Glutamatergic neuron (in vitro differentiated cells): ENCODE measurements around the gene MARCHF9. TPM values are rescaled to one million over a fixed set of nuclear protein-coding genes. Genes with fewer than 3 reads are reported as not detected.

Experiments used
- DNase-seq: peaks from one replicate; pipeline ENCODE4 v3.0.0; 2022
- H3K27ac Mint-ChIP-seq: one replicate; pipeline ENCODE4 v1.8.0; 2020; ENCODE audit warnings: mild to moderate bottlenecking, mixed read lengths, inconsistent platforms; ENCODE audit not compliant: unreplicated experiment
- H3K27me3 Mint-ChIP-seq: one replicate; pipeline ENCODE4 v1.8.0; 2020; ENCODE audit warnings: mild to moderate bottlenecking, moderate library complexity, mixed read lengths, inconsistent platforms; ENCODE audit not compliant: unreplicated experiment
- H3K36me3 Mint-ChIP-seq: one replicate; pipeline ENCODE4 v1.8.0; 2020; ENCODE audit warnings: mild to moderate bottlenecking, mixed read lengths, inconsistent platforms; ENCODE audit not compliant: unreplicated experiment
- H3K4me1 Mint-ChIP-seq: one replicate; pipeline ENCODE4 v1.8.0; 2020; ENCODE audit warnings: mild to moderate bottlenecking, low read depth, mixed read lengths, inconsistent platforms; ENCODE audit not compliant: unreplicated experiment
- H3K4me3 Mint-ChIP-seq: one replicate; pipeline ENCODE4 v1.8.0; 2020; ENCODE audit warnings: mild to moderate bottlenecking, mixed read lengths, inconsistent platforms; ENCODE audit not compliant: unreplicated experiment
- H3K9me3 Mint-ChIP-seq: one replicate; pipeline ENCODE4 v1.8.0; 2020; ENCODE audit warnings: mild to moderate bottlenecking, moderate library complexity, mixed read lengths, inconsistent platforms; ENCODE audit not compliant: unreplicated experiment
- total RNA-seq: library from RNA; stranded (reverse); fragmentation: NEBNext Ultra II Directional; extraction: Animal tissue kit (Norgen Biotek cat#: 25700); gene quantifications from one replicate; pipeline ENCODE4 v1.2.1, GENCODE V29; 2021; ENCODE audit not compliant: unreplicated experiment
- TF ChIP-seq, protein P1 (sequence below): fragments of 200-600 bp; sonication (generic); IDR thresholded peaks from one replicate; pipeline ENCODE4 v1.5.0; 2021; ENCODE audit not compliant: partially characterized antibody, unreplicated experiment

MARCHF9 gene
- total RNA-seq, 1 donor from 2014 or later = 26.7 TPM

DNA sequence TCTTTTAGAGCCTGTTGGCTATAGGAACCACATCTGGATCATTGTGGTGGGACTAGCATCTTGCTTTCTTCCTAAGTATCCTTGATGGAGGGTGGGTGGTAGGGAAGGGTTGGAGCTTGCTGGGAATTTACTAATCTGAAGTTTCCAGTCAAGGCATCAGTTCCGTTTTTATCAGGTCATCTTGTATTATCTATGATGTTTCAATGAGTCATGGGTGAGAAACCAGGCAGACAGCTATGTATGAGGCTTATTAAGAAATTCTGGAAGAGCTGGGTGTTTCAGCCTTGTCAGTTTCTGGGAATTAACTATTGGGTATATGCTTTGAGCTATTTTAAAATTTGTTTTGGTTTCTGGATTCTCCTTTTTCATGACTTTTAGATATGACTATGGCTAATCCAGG lies 39.0 kb downstream of the MARCHF9 start:
- H3K27me3 Mint-ChIP-seq = peaks cover 2% of the 10 kb centered on the region
- DNase-seq = no peak
- H3K4me3 Mint-ChIP-seq = no peak overlapping the region
- TF ChIP-seq, protein P1, sequence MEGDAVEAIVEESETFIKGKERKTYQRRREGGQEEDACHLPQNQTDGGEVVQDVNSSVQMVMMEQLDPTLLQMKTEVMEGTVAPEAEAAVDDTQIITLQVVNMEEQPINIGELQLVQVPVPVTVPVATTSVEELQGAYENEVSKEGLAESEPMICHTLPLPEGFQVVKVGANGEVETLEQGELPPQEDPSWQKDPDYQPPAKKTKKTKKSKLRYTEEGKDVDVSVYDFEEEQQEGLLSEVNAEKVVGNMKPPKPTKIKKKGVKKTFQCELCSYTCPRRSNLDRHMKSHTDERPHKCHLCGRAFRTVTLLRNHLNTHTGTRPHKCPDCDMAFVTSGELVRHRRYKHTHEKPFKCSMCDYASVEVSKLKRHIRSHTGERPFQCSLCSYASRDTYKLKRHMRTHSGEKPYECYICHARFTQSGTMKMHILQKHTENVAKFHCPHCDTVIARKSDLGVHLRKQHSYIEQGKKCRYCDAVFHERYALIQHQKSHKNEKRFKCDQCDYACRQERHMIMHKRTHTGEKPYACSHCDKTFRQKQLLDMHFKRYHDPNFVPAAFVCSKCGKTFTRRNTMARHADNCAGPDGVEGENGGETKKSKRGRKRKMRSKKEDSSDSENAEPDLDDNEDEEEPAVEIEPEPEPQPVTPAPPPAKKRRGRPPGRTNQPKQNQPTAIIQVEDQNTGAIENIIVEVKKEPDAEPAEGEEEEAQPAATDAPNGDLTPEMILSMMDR = no peak
- H3K36me3 Mint-ChIP-seq = no peaks in the 10 kb centered on the region
- H3K9me3 Mint-ChIP-seq = no peaks in the 10 kb centered on the region
- H3K4me1 Mint-ChIP-seq = no peaks in the 10 kb centered on the region
- H3K27ac Mint-ChIP-seq = no peak overlapping the region

DNA sequence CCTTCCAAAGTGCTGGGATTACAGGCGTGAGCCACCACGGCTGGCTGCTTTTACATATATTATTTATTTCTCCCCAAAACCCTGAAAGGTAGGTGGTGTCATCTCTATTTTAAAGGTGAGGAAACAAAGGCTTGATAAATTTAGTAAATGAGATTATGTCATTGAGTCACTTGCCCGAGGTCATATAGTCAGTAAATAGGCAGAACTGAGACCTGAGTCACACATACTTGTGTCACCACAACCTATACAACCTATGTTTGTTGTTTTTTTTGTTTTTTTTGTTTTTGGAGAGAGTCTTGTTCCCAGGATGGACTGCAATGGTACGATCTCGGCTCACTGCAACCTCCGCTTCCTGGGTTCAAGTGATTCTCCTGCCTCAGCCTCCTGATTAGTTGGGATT lies 40.5 kb downstream of the MARCHF9 start:
- Mint-ChIP-seq H3K36me3 (no peaks in the 10 kb centered on the region), H3K27me3 (peaks cover 2% of the 10 kb centered on the region), H3K27ac (no peak overlapping the region), H3K4me1 (no peaks in the 10 kb centered on the region), H3K9me3 (no peaks in the 10 kb centered on the region), H3K4me3 (no peak overlapping the region)
- TF ChIP-seq, protein P1 = no peak
- DNase-seq = no peak

DNA sequence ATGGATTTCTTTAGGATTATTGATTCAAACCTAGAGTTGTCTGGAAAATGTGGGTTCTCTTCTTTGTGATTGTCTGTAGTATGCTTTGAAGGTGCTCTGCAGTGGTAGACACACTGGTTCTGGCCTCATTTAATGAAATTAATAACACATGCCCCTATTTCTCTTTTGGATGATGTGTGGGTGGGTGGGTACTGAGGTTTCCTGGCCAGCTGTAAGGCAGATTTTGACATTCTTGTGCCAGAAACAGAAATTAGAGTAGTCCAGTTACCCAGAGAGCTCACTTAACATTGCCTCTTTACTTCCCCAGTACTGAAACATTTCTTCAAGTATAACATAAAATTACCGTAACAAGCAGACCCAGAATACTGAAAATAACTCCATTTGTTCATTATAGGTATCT lies 42.1 kb downstream of the MARCHF9 start:
- DNase-seq = no peak
- Mint-ChIP-seq H3K9me3 (no peaks in the 10 kb centered on the region), H3K27ac (no peak overlapping the region), H3K4me3 (no peak overlapping the region), H3K4me1 (no peaks in the 10 kb centered on the region), H3K27me3 (peaks cover 2% of the 10 kb centered on the region), H3K36me3 (no peaks in the 10 kb centered on the region)
- TF ChIP-seq, protein P1 = no peak

DNA sequence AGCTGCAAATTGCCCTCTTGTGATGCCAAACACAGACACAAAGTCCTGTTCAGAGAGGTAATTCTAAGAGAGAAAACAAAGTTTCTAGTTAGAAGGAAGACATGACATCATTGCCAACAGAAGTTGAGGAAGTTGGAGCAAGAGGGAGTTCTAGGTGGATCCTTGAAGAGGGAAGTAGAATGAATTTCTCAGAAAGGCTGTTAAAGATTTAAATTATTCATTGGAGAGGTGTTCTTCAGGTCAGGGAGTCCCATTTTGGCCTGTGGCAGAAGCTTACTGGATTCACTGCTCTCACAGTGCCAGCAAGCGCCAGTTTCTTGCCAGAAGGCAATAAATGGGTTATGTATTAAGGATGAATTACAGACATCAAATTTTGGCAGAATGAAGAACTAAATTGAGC lies 43.0 kb downstream of the MARCHF9 start:
- H3K27ac Mint-ChIP-seq = no peak overlapping the region
- H3K4me1 Mint-ChIP-seq = no peaks in the 10 kb centered on the region
- no peaks in the 10 kb centered on the region for H3K36me3 Mint-ChIP-seq
- no peak overlapping the region for H3K4me3 Mint-ChIP-seq
- peaks cover 2% of the 10 kb centered on the region for H3K27me3 Mint-ChIP-seq
- no peaks in the 10 kb centered on the region for H3K9me3 Mint-ChIP-seq
- no peak for DNase-seq
- TF ChIP-seq, protein P1 = no peak

DNA sequence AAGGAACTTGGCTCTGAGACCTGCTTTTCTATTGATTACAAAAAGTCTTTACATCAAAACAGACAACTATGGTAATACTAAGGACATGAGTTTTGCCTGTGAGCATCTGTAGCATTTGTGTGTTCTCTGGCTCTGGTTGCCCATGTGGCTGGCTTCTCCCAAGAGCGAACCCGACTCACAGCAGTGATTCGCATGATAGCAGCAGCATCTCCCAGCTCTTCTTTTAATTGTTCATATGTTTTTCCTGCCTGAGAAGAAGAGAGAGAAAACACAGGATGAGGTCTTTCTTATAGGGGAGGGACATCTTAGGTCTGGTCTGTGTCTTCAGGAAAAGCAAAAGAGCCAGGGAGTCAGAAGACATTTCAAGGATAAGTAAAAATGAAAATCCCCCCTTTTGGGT lies 46.1 kb downstream of the MARCHF9 start:
- no peaks in the 10 kb centered on the region for H3K36me3 Mint-ChIP-seq
- no peak overlapping the region for H3K27ac Mint-ChIP-seq
- no peak for DNase-seq
- H3K9me3 Mint-ChIP-seq = no peaks in the 10 kb centered on the region
- no peaks in the 10 kb centered on the region for H3K4me1 Mint-ChIP-seq
- TF ChIP-seq, protein P1 = no peak
- no peak overlapping the region for H3K4me3 Mint-ChIP-seq
- peaks cover 1% of the 10 kb centered on the region for H3K27me3 Mint-ChIP-seq
